GM23338 (cell line): ENCODE data around the gene DOCK10. TPM values are rescaled to one million over a fixed set of nuclear protein-coding genes. Genes with fewer than 3 reads are reported as not detected.

Experiments used
- ATAC-seq: fragments of 200-7000 bp; cut with Tn5 transposase; 3 replicates; pipeline ENCODE4 v1.9.1; 2020
- DNase-seq: peaks from one replicate; pipeline ENCODE4 v3.0.0-alpha.2; 2015; ENCODE audit warnings: low spot score
- H2AFZ ChIP-seq: fragments of 200-600 bp; sonication (generic); 2 replicates; pipeline ENCODE4 v1.8.0; 2016; ENCODE audit warnings: antibody characterized with exemption, mild to moderate bottlenecking, moderate library complexity
- H3F3A ChIP-seq: fragments of 200-600 bp; sonication (generic); replicated peaks from 2 replicates; pipeline ENCODE4 v1.8.0; 2017; ENCODE audit warnings: antibody characterized with exemption, mixed run types, low read depth
- H3K27ac ChIP-seq: fragments of 200-600 bp; sonication (generic); 2 replicates; pipeline ENCODE4 v1.6.1; 2016; ENCODE audit warnings: low read depth
- H3K27me3 ChIP-seq: fragments of 200-600 bp; sonication (generic); 2 replicates; pipeline ENCODE4 v1.8.0; 2016; ENCODE audit warnings: mild to moderate bottlenecking, mixed run types, moderate library complexity; ENCODE audit not compliant: insufficient read depth
- H3K36me3 ChIP-seq: fragments of 200-600 bp; sonication (generic); 2 replicates; pipeline ENCODE4 v1.8.0; 2016; ENCODE audit warnings: mild to moderate bottlenecking; ENCODE audit not compliant: insufficient read depth
- H3K4me1 ChIP-seq: fragments of 200-600 bp; sonication (generic); 2 replicates; pipeline ENCODE4 v1.8.0; 2016; ENCODE audit warnings: mild to moderate bottlenecking, moderate library complexity; ENCODE audit not compliant: insufficient read depth
- H3K4me2 ChIP-seq: fragments of 200-600 bp; sonication (generic); 2 replicates; pipeline ENCODE4 v1.7.1; 2017; ENCODE audit warnings: mixed run types
- H3K4me3 ChIP-seq: fragments of 200-600 bp; sonication (generic); 2 replicates; pipeline ENCODE4 v1.6.1; 2016; ENCODE audit warnings: mixed run types
- H3K79me2 ChIP-seq: fragments of 200-600 bp; sonication (generic); replicated peaks from 2 replicates; pipeline ENCODE4 v1.8.0; 2017; ENCODE audit warnings: mild to moderate bottlenecking; ENCODE audit not compliant: insufficient read depth
- H3K9me2 ChIP-seq: fragments of 200-600 bp; sonication (generic); 2 replicates; pipeline ENCODE4 v1.8.0; 2017; ENCODE audit not compliant: insufficient read depth
- H4K20me1 ChIP-seq: fragments of 200-600 bp; sonication (generic); replicated peaks from 2 replicates; pipeline ENCODE4 v1.8.0; 2017; ENCODE audit warnings: mild to moderate bottlenecking; ENCODE audit not compliant: insufficient read depth
- H3K27ac Mint-ChIP-seq: 2 replicates; pipeline ENCODE4 v1.8.0; 2020; ENCODE audit warnings: inconsistent platforms, mild to moderate bottlenecking, moderate library complexity, mixed read lengths
- H3K27me3 Mint-ChIP-seq: 3 replicates; pipeline ENCODE4 v1.8.0; 2022; ENCODE audit warnings: low read depth, mild to moderate bottlenecking, moderate library complexity, mixed read lengths, inconsistent platforms; ENCODE audit not compliant: insufficient read depth, poor library complexity
- H3K36me3 Mint-ChIP-seq: 3 replicates; pipeline ENCODE4 v1.8.0; 2021; ENCODE audit warnings: low read depth, mild to moderate bottlenecking, inconsistent platforms, moderate library complexity, mixed read lengths
- H3K4me1 Mint-ChIP-seq: 3 replicates; pipeline ENCODE4 v1.8.0; 2020; ENCODE audit warnings: mild to moderate bottlenecking, inconsistent platforms, mixed read lengths
- H3K4me3 Mint-ChIP-seq: 3 replicates; pipeline ENCODE4 v1.8.0; 2021; ENCODE audit warnings: moderate library complexity, mild to moderate bottlenecking, inconsistent platforms, mixed read lengths
- H3K9me3 Mint-ChIP-seq: 3 replicates; pipeline ENCODE4 v1.8.0; 2020; ENCODE audit warnings: moderate library complexity, mild to moderate bottlenecking, inconsistent platforms, mixed read lengths
- CREB1 ChIP-seq: fragments of 250-450 bp; sonication (Bioruptor Pico); IDR thresholded peaks from 2 replicates; pipeline ENCODE4 v1.5.0; 2020; ENCODE audit warnings: low read depth, mild to moderate bottlenecking, moderate library complexity
- EZH2 ChIP-seq: fragments of 200-600 bp; sonication (generic); IDR thresholded peaks from one replicate; pipeline ENCODE4 v1.8.0; 2017; ENCODE audit warnings: antibody characterized with exemption, mild to moderate bottlenecking, low read depth; ENCODE audit not compliant: unreplicated experiment
- EZH2phosphoT487 ChIP-seq: fragments of 200-600 bp; sonication (generic); IDR thresholded peaks from one replicate; pipeline ENCODE4 v1.8.1; 2018; ENCODE audit warnings: antibody characterized with exemption; ENCODE audit not compliant: unreplicated experiment
- JUNB ChIP-seq: IDR thresholded peaks from one replicate; pipeline ENCODE4 v1.6.1; 2016; ENCODE audit warnings: antibody characterized with exemption; ENCODE audit not compliant: unreplicated experiment
- NANOG ChIP-seq: IDR thresholded peaks from 2 replicates; pipeline ENCODE4 v1.6.1; 2016; ENCODE audit warnings: antibody characterized with exemption, borderline replicate concordance
- POLR2AphosphoS5 ChIP-seq: IDR thresholded peaks from 2 replicates; pipeline ENCODE4 v1.6.1; 2016; ENCODE audit warnings: antibody characterized with exemption, low read depth
- STAT1 ChIP-seq: IDR thresholded peaks from one replicate; pipeline ENCODE4 v1.6.1; 2016; ENCODE audit warnings: antibody characterized with exemption; ENCODE audit not compliant: unreplicated experiment
- ZNF114 ChIP-seq: fragments of 250-450 bp; sonication (Bioruptor Pico); IDR thresholded peaks from 2 replicates; pipeline ENCODE4 v1.5.0; 2020; ENCODE audit warnings: mild to moderate bottlenecking, moderate library complexity
- ZNF331 ChIP-seq: fragments of 250-450 bp; sonication (Bioruptor Pico); IDR thresholded peaks from 2 replicates; pipeline ENCODE4 v1.5.0; 2020; ENCODE audit warnings: low read depth, mild to moderate bottlenecking, moderate library complexity
- polyA plus RNA-seq: library from polyadenylated mRNA; unstranded; fragments of >200 nt; fragmentation: Nextera tagmentation; extraction: Ambion mirVana; gene quantifications from 2 replicates; pipeline ENCODE4 v1.2.1, GENCODE V29; 2016
- total RNA-seq: library from RNA; depleted of rRNA; stranded (reverse); fragments of >200 nt; shearing (Covaris generic); gene quantifications from 2 replicates; pipeline ENCODE4 v1.2.3, GENCODE V29; 2014
- TF ChIP-seq, protein P1 (sequence below): fragments of 250-450 bp; sonication (Bioruptor Pico); IDR thresholded peaks from 2 replicates; pipeline ENCODE4 v1.5.0; 2020; ENCODE audit warnings: mild to moderate bottlenecking, moderate library complexity
- TF ChIP-seq, protein P2 (sequence below), 2 experiments: fragments of 200-600 bp in 1 of 2; sonication (generic) in 1 of 2; conservative IDR thresholded peaks; 2 replicates each; pipeline versions ENCODE4 v1.5.1 to v1.6.1; 2016 to 2017; ENCODE audit warnings: antibody characterized with exemption in 2 of 2, low read depth in 2 of 2, mild to moderate bottlenecking in 2 of 2, moderate library complexity in 1 of 2
- TF ChIP-seq, protein P3 (sequence below): IDR thresholded peaks from 2 replicates; pipeline ENCODE4 v1.6.1; 2016; ENCODE audit warnings: antibody characterized with exemption
- TF ChIP-seq, protein P4 (sequence below): IDR thresholded peaks from one replicate; pipeline ENCODE4 v1.6.1; 2018; ENCODE audit warnings: antibody characterized with exemption; ENCODE audit not compliant: unreplicated experiment

DOCK10 gene
- total and polyA plus RNA-seq, 2 experiments from 2014 or later: 1.0 to 1.7 TPM

DNA sequence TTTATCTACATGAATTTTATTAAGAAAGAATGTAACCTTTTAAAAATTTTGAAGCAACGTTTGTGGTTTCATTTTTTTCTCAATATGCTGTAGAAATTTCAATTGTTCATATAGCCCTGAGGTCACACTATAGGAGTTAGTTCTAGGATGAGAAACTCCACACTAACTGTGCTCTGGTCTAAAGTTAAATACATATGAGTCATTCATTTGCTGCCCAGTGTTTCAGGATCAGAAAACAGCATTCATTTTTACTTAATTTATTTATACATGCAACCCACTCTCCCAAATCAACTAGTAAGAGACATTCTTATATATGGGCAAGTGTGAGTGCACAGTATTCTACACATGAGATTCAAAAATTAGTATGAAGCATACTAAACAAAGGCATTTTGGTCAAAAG is 137.9 kb downstream of the DOCK10 start:
- ATAC-seq (no peak), DNase-seq (no peak)
- Histone ChIP-seq H3K4me1 (no peaks in the 10 kb centered on the region), H3K4me2 (no peak overlapping the region), H2AFZ (no peak overlapping the region), H3K27me3 (no peaks in the 10 kb centered on the region), H3F3A (no peaks in the 10 kb centered on the region), H3K9me2 (no peaks in the 10 kb centered on the region), H3K36me3 (no peaks in the 10 kb centered on the region), H4K20me1 (no peaks in the 10 kb centered on the region), H3K79me2 (no peaks in the 10 kb centered on the region), H3K4me3 (no peak overlapping the region), H3K27ac (no peak overlapping the region)
- H3K27ac Mint-ChIP-seq: no peak overlapping the region
- no peaks in the 10 kb centered on the region for H3K4me1 Mint-ChIP-seq
- H3K4me3 Mint-ChIP-seq: no peak overlapping the region
- H3K27me3 Mint-ChIP-seq: no peaks in the 10 kb centered on the region
- no peaks in the 10 kb centered on the region for H3K36me3 Mint-ChIP-seq
- H3K9me3 Mint-ChIP-seq: no peaks in the 10 kb centered on the region; the same call in 2 of the 3 replicates
- TF ChIP-seq ZNF114 (CRISPR knock-in tag): no peak
- TF ChIP-seq NANOG: no peak
- no peak for TF ChIP-seq EZH2phosphoT487
- TF ChIP-seq JUNB: no peak
- no peak for TF ChIP-seq ZNF331 (CRISPR knock-in tag)
- TF ChIP-seq CREB1 (CRISPR knock-in tag): no peak
- TF ChIP-seq, protein P1, sequence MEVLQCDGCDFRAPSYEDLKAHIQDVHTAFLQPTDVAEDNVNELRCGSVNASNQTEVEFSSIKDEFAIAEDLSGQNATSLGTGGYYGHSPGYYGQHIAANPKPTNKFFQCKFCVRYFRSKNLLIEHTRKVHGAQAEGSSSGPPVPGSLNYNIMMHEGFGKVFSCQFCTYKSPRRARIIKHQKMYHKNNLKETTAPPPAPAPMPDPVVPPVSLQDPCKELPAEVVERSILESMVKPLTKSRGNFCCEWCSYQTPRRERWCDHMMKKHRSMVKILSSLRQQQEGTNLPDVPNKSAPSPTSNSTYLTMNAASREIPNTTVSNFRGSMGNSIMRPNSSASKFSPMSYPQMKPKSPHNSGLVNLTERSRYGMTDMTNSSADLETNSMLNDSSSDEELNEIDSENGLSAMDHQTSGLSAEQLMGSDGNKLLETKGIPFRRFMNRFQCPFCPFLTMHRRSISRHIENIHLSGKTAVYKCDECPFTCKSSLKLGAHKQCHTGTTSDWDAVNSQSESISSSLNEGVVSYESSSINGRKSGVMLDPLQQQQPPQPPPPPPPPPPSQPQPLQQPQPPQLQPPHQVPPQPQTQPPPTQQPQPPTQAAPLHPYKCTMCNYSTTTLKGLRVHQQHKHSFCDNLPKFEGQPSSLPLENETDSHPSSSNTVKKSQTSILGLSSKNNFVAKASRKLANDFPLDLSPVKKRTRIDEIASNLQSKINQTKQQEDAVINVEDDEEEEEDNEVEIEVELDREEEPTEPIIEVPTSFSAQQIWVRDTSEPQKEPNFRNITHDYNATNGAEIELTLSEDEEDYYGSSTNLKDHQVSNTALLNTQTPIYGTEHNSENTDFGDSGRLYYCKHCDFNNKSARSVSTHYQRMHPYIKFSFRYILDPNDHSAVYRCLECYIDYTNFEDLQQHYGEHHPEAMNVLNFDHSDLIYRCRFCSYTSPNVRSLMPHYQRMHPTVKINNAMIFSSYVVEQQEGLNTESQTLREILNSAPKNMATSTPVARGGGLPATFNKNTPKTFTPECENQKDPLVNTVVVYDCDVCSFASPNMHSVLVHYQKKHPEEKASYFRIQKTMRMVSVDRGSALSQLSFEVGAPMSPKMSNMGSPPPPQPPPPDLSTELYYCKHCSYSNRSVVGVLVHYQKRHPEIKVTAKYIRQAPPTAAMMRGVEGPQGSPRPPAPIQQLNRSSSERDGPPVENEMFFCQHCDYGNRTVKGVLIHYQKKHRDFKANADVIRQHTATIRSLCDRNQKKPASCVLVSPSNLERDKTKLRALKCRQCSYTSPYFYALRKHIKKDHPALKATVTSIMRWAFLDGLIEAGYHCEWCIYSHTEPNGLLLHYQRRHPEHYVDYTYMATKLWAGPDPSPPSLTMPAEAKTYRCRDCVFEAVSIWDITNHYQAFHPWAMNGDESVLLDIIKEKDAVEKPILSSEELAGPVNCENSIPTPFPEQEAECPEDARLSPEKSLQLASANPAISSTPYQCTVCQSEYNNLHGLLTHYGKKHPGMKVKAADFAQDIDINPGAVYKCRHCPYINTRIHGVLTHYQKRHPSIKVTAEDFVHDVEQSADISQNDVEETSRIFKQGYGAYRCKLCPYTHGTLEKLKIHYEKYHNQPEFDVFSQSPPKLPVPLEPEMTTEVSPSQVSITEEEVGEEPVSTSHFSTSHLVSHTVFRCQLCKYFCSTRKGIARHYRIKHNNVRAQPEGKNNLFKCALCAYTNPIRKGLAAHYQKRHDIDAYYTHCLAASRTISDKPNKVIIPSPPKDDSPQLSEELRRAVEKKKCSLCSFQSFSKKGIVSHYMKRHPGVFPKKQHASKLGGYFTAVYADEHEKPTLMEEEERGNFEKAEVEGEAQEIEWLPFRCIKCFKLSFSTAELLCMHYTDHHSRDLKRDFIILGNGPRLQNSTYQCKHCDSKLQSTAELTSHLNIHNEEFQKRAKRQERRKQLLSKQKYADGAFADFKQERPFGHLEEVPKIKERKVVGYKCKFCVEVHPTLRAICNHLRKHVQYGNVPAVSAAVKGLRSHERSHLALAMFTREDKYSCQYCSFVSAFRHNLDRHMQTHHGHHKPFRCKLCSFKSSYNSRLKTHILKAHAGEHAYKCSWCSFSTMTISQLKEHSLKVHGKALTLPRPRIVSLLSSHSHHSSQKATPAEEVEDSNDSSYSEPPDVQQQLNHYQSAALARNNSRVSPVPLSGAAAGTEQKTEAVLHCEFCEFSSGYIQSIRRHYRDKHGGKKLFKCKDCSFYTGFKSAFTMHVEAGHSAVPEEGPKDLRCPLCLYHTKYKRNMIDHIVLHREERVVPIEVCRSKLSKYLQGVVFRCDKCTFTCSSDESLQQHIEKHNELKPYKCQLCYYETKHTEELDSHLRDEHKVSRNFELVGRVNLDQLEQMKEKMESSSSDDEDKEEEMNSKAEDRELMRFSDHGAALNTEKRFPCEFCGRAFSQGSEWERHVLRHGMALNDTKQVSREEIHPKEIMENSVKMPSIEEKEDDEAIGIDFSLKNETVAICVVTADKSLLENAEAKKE (CRISPR knock-in tag): no peak
- no peak for TF ChIP-seq STAT1
- TF ChIP-seq EZH2: no peak
- TF ChIP-seq, protein P2, sequence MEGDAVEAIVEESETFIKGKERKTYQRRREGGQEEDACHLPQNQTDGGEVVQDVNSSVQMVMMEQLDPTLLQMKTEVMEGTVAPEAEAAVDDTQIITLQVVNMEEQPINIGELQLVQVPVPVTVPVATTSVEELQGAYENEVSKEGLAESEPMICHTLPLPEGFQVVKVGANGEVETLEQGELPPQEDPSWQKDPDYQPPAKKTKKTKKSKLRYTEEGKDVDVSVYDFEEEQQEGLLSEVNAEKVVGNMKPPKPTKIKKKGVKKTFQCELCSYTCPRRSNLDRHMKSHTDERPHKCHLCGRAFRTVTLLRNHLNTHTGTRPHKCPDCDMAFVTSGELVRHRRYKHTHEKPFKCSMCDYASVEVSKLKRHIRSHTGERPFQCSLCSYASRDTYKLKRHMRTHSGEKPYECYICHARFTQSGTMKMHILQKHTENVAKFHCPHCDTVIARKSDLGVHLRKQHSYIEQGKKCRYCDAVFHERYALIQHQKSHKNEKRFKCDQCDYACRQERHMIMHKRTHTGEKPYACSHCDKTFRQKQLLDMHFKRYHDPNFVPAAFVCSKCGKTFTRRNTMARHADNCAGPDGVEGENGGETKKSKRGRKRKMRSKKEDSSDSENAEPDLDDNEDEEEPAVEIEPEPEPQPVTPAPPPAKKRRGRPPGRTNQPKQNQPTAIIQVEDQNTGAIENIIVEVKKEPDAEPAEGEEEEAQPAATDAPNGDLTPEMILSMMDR (conservative IDR thresholded peaks at IDR 0.05; ENCODE audit: low read depth in 2 of 2): no peak
- TF ChIP-seq POLR2AphosphoS5: no peak
- TF ChIP-seq, protein P3, sequence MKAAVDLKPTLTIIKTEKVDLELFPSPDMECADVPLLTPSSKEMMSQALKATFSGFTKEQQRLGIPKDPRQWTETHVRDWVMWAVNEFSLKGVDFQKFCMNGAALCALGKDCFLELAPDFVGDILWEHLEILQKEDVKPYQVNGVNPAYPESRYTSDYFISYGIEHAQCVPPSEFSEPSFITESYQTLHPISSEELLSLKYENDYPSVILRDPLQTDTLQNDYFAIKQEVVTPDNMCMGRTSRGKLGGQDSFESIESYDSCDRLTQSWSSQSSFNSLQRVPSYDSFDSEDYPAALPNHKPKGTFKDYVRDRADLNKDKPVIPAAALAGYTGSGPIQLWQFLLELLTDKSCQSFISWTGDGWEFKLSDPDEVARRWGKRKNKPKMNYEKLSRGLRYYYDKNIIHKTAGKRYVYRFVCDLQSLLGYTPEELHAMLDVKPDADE: no peak
- TF ChIP-seq, protein P4, sequence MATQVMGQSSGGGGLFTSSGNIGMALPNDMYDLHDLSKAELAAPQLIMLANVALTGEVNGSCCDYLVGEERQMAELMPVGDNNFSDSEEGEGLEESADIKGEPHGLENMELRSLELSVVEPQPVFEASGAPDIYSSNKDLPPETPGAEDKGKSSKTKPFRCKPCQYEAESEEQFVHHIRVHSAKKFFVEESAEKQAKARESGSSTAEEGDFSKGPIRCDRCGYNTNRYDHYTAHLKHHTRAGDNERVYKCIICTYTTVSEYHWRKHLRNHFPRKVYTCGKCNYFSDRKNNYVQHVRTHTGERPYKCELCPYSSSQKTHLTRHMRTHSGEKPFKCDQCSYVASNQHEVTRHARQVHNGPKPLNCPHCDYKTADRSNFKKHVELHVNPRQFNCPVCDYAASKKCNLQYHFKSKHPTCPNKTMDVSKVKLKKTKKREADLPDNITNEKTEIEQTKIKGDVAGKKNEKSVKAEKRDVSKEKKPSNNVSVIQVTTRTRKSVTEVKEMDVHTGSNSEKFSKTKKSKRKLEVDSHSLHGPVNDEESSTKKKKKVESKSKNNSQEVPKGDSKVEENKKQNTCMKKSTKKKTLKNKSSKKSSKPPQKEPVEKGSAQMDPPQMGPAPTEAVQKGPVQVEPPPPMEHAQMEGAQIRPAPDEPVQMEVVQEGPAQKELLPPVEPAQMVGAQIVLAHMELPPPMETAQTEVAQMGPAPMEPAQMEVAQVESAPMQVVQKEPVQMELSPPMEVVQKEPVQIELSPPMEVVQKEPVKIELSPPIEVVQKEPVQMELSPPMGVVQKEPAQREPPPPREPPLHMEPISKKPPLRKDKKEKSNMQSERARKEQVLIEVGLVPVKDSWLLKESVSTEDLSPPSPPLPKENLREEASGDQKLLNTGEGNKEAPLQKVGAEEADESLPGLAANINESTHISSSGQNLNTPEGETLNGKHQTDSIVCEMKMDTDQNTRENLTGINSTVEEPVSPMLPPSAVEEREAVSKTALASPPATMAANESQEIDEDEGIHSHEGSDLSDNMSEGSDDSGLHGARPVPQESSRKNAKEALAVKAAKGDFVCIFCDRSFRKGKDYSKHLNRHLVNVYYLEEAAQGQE: no peak
